CD4-positive, alpha-beta T cell treated with Interleukin-6 at 100 ng/mL for 8 hours (primary cell): ENCODE results near the gene GORASP1.

Source experiments
- DNase-seq: peaks from one replicate; pipeline ENCODE4 v3.0.0-alpha.2; 2020; ENCODE audit warnings: mixed read lengths, low spot score

Gene GORASP1

GRCh38 chr3:39125841-39126500 is 18.5 kb upstream of the GORASP1 start:
- no peak for DNase-seq

GRCh38 chr3:39124876-39125840 is 17.7 kb upstream of the GORASP1 start:
- no peak for DNase-seq

- DNase-seq, result no peak
These were observed 15.4 kb upstream of the GORASP1 start for GRCh38 chr3:39122813-39123212.

- DNase-seq, result no peak
These were observed 14.2 kb upstream of the GORASP1 start for GRCh38 chr3:39121621-39122020.

GRCh38 chr3:39118931-39119660 is 11.7 kb upstream of the GORASP1 start:
- no peak for DNase-seq

- no peak for DNase-seq
These were observed 10.7 kb upstream of the GORASP1 start for GRCh38 chr3:39118079-39118478.

GRCh38 chr3:39115870-39116269 is 8.4 kb upstream of the GORASP1 start:
- no peak for DNase-seq

GRCh38 chr3:39114456-39114855 is 7.0 kb upstream of the GORASP1 start:
- no peak for DNase-seq

GRCh38 chr3:39113291-39113690 is 5.9 kb upstream of the GORASP1 start:
- no peak for DNase-seq

GRCh38 chr3:39112535-39112934 is 5.1 kb upstream of the GORASP1 start:
- no peak for DNase-seq

GRCh38 chr3:39112113-39112512 is 4.7 kb upstream of the GORASP1 start:
- DNase-seq, result no peak

- no peak for DNase-seq
These were observed 2.7 kb upstream of the GORASP1 start for GRCh38 chr3:39110041-39110639.

- DNase-seq, result no peak
These were observed 1.7 kb upstream of the GORASP1 start for GRCh38 chr3:39109086-39109485.

- DNase-seq, result peak; percentile 27
These were observed 828 bp upstream of the GORASP1 start for GRCh38 chr3:39108200-39108710.

- DNase-seq, result no peak
These were observed 508 bp downstream of the GORASP1 start for GRCh38 chr3:39106851-39107387.

GRCh38 chr3:39106281-39106811 is 1.1 kb downstream of the GORASP1 start:
- DNase-seq, result no peak

- no peak for DNase-seq
These were observed 1.8 kb downstream of the GORASP1 start for GRCh38 chr3:39105687-39106063.

GRCh38 chr3:39104961-39105686 is 2.3 kb downstream of the GORASP1 start:
- DNase-seq, result no peak

- no peak for DNase-seq
These were observed 3.5 kb downstream of the GORASP1 start for GRCh38 chr3:39103791-39104552.

- no peak for DNase-seq
These were observed 4.1 kb downstream of the GORASP1 start for GRCh38 chr3:39103324-39103693.
